ENCODE results near the gene PIGB.
A peak's percentile ranks its signal among the peaks of the same experiment; 100 is the strongest.
"Not testable (repeated sequence)": the region's sequence is repeated elsewhere in the genome, so short reads cannot be mapped to it uniquely, and the experiment has no call there.

PIGB gene

GRCh38 chr15:55318588-55319494 is at the start of gene PIGB, which contains the start of gene PIGBOS1:
PIGB (plus strand) TSS chr15:55319222; CDS start chr15:55319251, 29 bp downstream.
PIGBOS1 (minus strand) TSS chr15:55319123; CDS start chr15:55317792, 1,331 bp downstream.
- peak; percentile 86 for DNase-seq

GRCh38 chr15:55270291-55270690 is 48.7 kb upstream of the PIGB start:
- no peak for DNase-seq

DNA sequence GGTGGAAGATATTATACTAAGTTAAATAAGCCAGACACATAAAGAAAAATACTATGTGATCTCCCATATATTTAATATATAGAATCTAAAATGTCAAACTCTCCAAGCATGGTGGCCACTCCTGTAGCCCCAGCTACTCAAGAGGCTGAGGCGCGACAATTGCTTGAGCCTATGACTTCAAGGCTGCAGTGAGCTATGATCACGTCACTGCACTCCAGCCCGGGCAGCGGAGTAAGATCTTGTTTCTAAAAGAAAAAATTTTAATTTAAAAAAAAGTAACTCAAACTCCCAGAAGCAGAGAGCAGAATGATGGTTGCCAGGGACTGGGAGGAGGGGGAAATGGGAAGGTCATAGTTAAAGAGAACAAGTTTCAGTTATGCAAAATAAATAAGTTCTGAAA is 42.7 kb upstream of the PIGB start:
- DNase-seq: no peak

GRCh38 chr15:55277116-55277564 is 41.9 kb upstream of the PIGB start:
- DNase-seq: peak; percentile 78

DNA sequence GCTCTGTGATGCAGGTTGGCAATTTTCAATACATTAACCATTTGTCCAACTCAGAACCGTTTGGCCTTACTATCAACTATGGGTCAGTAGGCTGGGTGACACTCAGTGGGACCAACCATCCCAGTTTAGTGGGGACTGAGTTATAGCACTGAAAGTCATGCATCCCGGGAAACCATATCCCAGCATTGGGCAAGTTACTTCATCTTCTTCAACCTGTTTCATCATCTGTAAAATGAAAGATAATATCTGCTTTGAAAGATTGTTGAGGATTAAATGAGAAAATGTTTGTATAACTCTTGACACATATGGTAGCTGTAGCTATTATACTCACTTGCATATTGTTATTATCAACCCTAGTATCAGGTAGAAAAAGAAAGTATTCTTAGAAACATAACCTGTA is 41.3 kb upstream of the PIGB start:
- no peak for DNase-seq

DNA sequence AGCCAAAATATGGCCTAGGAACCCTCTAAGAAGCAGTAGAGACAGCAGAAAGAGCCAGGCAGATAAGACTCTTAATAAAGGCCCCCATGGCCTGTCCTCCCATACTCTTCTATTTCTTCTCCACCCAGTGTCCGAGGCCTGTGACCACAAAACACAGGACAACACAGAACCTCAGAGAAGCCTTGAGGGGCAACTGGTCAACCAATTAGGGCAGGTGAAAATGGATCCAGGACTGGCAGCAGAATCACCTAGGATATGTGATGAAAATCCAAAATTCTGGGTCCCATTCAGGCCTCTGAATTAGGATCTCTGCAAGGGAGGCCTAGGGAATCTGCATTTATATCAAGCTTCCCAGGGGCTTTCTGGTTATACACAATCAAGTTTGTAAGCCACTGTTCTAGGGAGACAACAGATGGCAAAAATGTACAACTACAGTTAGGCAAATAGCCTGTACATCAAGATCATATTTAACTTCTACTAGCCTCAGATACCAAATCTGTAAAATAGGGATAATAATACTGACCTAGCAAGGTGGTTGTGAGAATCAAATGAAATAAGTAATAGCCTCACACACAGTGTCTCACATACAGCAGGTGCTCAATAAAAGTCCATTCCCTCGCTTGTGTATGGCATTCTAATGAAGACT is 39.8 kb upstream of the PIGB start:
- no peak for DNase-seq

GRCh38 chr15:55279746-55280351 is 39.2 kb upstream of the PIGB start:
- peak; percentile 74 for DNase-seq

- peak; percentile 49 for DNase-seq
Measured at GRCh38 chr15:55280589-55280988, 38.4 kb upstream of the PIGB start.

- no peak for DNase-seq
Measured at GRCh38 chr15:55281517-55282228, 37.3 kb upstream of the PIGB start.

DNA sequence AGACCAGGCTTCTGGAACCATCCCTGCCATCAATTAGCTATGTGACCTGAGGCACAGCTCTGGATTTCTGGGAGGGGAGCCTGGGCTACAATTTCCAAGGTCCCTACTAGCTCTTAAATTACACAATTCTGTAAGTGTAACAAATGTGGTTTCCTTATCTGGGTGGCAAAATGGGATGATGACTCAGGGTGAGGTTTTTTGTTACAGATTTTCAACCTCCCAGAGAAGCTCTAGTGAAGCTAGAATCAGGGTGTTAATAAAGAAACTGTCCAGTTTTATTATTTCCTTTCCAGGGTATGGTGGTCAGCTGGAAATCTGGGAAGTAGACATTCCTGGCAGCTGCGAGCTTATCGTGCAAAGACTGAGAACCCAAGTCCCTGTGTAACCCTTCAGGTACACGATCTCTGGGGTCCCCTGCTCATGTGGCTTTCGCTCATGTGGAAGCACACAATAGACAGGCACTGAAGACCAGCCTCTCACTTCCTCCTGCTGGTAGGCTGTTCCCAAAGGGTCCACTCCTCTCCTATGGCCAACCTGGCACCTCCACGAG is 36.7 kb upstream of the PIGB start:
- DNase-seq: peak; percentile 56

DNA sequence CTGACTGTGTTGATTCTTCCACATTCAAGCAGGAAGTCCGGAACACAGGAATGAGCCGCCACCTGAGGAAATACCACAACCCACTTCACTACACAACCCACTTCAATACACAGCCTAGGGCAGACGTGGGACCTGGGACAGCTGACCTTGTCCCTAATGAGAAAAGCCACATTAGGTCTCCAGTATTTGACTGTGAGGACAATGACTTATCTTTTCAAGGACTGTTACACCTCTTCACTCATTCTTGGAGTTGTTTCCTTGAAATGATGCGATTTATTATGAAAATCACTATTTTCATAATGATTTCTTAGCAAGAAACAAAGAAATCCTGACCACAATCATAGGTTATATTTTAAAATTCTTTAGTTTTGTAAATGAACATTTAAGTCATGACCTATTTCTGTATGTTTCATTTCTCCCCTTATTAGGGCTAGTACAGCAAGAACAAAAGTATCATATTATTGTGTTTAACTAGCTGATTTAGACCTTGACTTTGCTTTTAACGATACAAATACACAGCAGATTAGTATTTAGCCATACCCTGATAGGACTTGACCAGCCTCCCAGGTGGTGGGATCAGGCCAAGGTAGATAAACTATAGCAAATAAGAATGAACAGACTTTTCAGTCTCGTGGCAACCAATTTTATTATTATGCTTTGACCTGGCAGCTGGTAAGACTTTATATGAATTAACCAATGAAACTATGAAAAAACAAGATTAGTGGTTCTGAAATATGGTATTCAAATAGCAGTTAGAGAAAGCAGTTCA is 35.5 kb upstream of the PIGB start:
- DNase-seq: no peak

DNA sequence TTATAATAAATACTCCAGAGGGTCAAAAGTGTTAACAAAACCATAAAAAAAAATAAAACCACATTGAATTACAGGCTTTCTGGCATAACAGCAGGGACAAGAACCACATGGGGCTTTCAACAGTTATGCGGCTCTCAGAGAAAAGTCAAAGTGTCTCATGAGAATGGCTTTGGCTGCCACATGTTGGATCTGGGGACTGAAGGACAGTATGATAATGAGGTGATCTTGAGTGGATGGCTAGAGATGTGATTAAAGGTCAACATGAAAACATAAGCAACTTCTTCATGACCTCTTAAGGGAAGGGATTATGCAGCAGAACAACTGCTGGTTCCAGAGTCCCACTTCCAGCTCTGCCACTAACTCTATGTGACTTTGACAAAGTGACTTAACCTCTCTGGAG is 34.6 kb upstream of the PIGB start:
- no peak for DNase-seq

DNA sequence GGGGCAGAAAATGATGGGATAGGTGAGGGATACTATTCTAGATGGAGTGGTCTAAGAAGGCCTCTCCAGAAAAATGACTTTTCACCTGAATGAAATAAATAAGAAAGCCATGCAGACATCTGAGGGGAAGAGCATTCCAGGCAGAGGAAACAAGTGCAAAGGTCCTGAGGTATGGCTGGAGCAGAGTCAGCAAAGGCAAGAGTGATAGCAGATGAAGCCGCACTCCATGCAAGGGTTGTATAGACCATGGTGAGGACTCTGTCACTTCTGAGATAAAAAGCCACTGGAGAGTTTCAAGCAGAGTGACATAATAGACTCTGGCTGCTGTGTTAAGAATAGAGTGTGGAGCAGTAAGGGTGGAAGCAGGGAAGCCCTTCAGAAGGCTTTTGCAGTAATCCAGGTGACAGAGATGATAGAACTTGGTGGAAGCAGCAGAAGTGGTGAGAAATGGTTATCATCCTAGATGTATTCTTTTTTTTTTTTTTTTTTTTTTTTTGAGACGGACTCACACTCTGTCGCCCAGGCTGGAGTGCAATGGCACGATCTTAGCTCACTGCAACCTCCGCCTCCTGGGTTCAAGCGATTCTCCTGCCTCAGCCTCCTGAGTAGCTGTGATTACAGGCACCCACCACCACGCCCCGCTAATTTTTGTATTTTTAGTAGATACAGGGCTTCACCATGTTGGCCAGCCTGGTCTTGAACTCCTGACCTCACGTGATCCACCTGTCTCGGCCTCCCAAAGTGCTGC is 32.4 kb upstream of the PIGB start:
- not testable (repeated sequence) for DNase-seq

DNA sequence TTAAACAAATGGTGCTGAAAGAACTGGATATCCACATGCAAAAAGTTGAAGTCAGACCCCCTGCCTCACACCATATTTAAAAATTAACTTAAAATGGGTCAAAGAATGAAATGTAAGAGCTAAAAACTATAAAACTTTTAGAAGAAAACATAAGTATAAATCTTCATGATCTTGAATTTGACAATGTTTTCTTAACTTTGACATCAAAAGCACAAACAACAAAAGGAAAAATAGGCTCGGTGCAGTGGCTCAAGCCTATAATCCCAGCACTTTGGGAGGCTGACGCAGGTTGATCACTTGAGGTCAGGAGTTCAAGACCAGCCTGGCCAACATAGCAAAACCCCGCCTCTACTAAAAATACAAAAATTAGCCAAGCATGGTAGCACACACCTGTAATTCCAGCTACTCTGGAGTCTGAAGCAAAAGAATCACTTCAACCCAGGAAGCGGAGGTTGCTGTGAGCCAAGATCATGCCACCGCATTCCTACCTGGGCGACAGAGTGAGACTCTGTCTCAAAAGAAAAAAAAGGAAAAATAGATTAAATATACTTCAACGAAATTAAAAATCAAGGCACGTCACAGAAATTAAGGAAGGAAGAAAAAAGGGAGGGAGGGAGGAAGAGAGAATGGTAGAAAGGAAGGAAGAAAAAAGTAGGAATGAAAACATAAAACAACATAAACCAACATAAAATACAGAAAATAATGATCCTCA is 30.9 kb upstream of the PIGB start:
- DNase-seq: no peak

- DNase-seq: peak; percentile 56
Measured at GRCh38 chr15:55289011-55289745, 29.8 kb upstream of the PIGB start.

DNA sequence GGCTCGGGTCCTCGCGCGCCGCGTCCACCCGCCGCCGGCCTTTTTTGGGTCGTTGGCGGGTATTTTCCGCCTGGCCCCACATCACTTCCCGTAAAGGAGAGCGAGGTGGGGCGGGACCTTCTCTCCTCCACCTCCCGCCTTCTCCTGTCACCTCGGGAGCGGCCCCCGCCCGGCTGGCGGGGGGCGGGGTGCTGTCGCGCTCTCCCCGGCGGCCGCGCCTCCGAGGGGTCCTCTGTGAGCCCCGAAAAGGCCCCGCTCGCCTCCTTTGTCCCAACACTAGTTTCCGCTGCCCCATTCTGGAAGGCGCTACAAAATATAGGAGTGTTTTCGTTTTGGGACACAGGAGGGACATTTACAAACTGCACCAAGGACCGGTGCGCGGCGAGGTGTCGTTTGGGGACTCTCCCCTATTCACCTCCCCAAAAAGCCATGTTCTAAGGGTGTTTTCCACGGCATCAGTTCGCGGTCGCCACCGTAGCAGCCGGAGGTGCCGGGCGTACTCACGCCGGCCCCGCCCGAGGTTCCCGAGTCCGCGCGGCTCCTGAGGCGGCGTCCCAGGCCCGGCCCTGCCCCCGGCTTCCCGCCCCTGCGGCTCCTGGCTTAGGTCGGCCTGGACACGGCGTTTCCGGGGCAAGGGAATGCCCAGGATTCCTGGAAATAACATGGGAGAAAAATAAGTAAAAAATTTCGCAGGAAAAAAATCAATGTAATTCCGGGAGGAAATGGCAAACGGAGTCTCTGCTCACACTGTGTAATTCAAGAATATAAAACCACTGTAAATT is 29.1 kb upstream of the PIGB start, which contains the start of gene RAB27A:
Gene RAB27A (minus strand): TSS at position 68 of the 782 bp plus-strand sequence. CDS start 54,879 bp downstream, outside the sequence.
- DNase-seq: peak; percentile 90

- DNase-seq: peak; percentile 89
Measured at GRCh38 chr15:55290528-55291057, 28.4 kb upstream of the PIGB start.

GRCh38 chr15:55297315-55297714 is 21.7 kb upstream of the PIGB start:
- DNase-seq: no peak
